Activated CD8-positive, alpha-beta T cell treated with anti-CD3 and anti-CD28 coated beads, Interleukin-2, amount 10 ng/mL, durations not matched to agents 7 days and 5 days (primary cell): ENCODE data around the gene RNF149. TPM values are rescaled to one million over a fixed set of nuclear protein-coding genes. Genes with fewer than 3 reads are reported as not detected.

Experiments used
- ATAC-seq: fragments of 150-1000 bp; cut with Tn5 transposase; one replicate; pipeline ENCODE4 v1.10.0; 2021; ENCODE audit warnings: moderate library complexity
- CTCF ChIA-PET: fragments of 350-600 bp; sonication (Branson Sonifier 250); formaldehyde crosslinking; loops from one replicate; lab custom pipeline; 2021; ENCODE audit warnings: antibody characterized with exemption; lab: Charles Lee
- POLR2A ChIA-PET: fragments of 350-600 bp; sonication (Branson Sonifier 250); formaldehyde crosslinking; loops from one replicate; lab custom pipeline; 2021; ENCODE audit warnings: antibody characterized with exemption; lab: Charles Lee
- DNase-seq: peaks from one replicate; pipeline ENCODE4 v3.0.0-alpha.2; 2020
- H3K27ac Mint-ChIP-seq: one replicate; pipeline ENCODE4 v1.8.0; 2021; ENCODE audit warnings: mild to moderate bottlenecking, mixed read lengths
- H3K27me3 Mint-ChIP-seq: one replicate; pipeline ENCODE4 v1.8.0; 2021; ENCODE audit warnings: low read depth, mixed read lengths
- H3K36me3 Mint-ChIP-seq: one replicate; pipeline ENCODE4 v1.8.0; 2021; ENCODE audit warnings: low read depth, mixed read lengths
- H3K4me1 Mint-ChIP-seq: one replicate; pipeline ENCODE4 v1.8.0; 2021; ENCODE audit warnings: low read depth, mixed read lengths
- H3K4me3 Mint-ChIP-seq: one replicate; pipeline ENCODE4 v1.8.0; 2021; ENCODE audit warnings: mild to moderate bottlenecking, mixed read lengths
- H3K9me3 Mint-ChIP-seq: one replicate; pipeline ENCODE4 v1.8.0; 2022; ENCODE audit warnings: mixed read lengths; ENCODE audit not compliant: insufficient read depth
- total RNA-seq, 2 experiments: library from RNA; stranded (reverse); gene quantifications; one replicate each; pipeline ENCODE4 v1.2.3, GENCODE V29; 2021

Gene RNF149
- total RNA-seq, 2 experiments from 2014 or later: 64.2 to 71.5 TPM

GRCh38 chr2:101294861-101295260, 13.6 kb downstream of the RNF149 start:
- ChIA-PET POLR2A (no interaction called here), CTCF (interaction anchor here (1.3 kb wide), 1 partner anchor 68 kb away, joined by 3 read pairs; no protein-coding TSS in a partner anchor)
- no peaks in the 10 kb centered on the region for H3K9me3 Mint-ChIP-seq
- DNase-seq: no peak
- peaks cover 37% of the 10 kb centered on the region for H3K36me3 Mint-ChIP-seq
- H3K27ac Mint-ChIP-seq: no peak overlapping the region
- H3K27me3 Mint-ChIP-seq: no peaks in the 10 kb centered on the region
- peaks cover 27% of the 10 kb centered on the region for H3K4me1 Mint-ChIP-seq
- H3K4me3 Mint-ChIP-seq: no peak overlapping the region
- no peak for ATAC-seq

- ChIA-PET POLR2A (interaction anchor here (0.6 kb wide), 1 partner anchor 35 kb away, joined by 3 read pairs; no protein-coding TSS in a partner anchor), CTCF (interaction anchor here (0.7 to 1.3 kb wide), 2 partner anchors 69 to 942 kb away, joined by 3 read pairs; no protein-coding TSS in a partner anchor)
- Mint-ChIP-seq H3K36me3 (peaks cover 37% of the 10 kb centered on the region), H3K4me1 (peaks cover 20% of the 10 kb centered on the region), H3K4me3 (no peak overlapping the region), H3K27ac (no peak overlapping the region), H3K27me3 (no peaks in the 10 kb centered on the region), H3K9me3 (no peaks in the 10 kb centered on the region)
- ATAC-seq (no peak), DNase-seq (no peak)
These were observed 15.0 kb downstream of the RNF149 start for GRCh38 chr2:101293544-101293943.

GRCh38 chr2:101291973-101292372, 16.5 kb downstream of the RNF149 start:
- Mint-ChIP-seq H3K36me3 (peaks cover 50% of the 10 kb centered on the region), H3K27ac (no peak overlapping the region), H3K27me3 (no peaks in the 10 kb centered on the region), H3K4me1 (peaks cover 12% of the 10 kb centered on the region), H3K9me3 (no peaks in the 10 kb centered on the region), H3K4me3 (no peak overlapping the region)
- POLR2A ChIA-PET: interaction anchor here (0.7 kb wide), 1 partner anchor 579 kb away, joined by 3 read pairs; no protein-coding TSS in a partner anchor
- CTCF ChIA-PET: no interaction called here
- ATAC-seq (no peak), DNase-seq (no peak)

- DNase-seq: no peak
- ChIA-PET CTCF (no interaction called here), POLR2A (no interaction called here)
- no peak for ATAC-seq
- no peak overlapping the region for H3K4me3 Mint-ChIP-seq
- peaks cover 56% of the 10 kb centered on the region for H3K36me3 Mint-ChIP-seq
- no peaks in the 10 kb centered on the region for H3K27me3 Mint-ChIP-seq
- H3K4me1 Mint-ChIP-seq: peaks cover 8% of the 10 kb centered on the region
- no peaks in the 10 kb centered on the region for H3K9me3 Mint-ChIP-seq
- no peak overlapping the region for H3K27ac Mint-ChIP-seq
These were observed 17.8 kb downstream of the RNF149 start for GRCh38 chr2:101290711-101291110.

GRCh38 chr2:101287303-101287702, 21.2 kb downstream of the RNF149 start:
- ChIA-PET CTCF (no interaction called here), POLR2A (no interaction called here)
- Mint-ChIP-seq H3K4me3 (no peak overlapping the region), H3K27me3 (no peaks in the 10 kb centered on the region), H3K9me3 (no peaks in the 10 kb centered on the region), H3K4me1 (peaks cover 6% of the 10 kb centered on the region), H3K36me3 (peaks cover 60% of the 10 kb centered on the region), H3K27ac (no peak overlapping the region)
- ATAC-seq: no peak
- no peak for DNase-seq

GRCh38 chr2:101286684-101287083, 21.8 kb downstream of the RNF149 start:
- H3K27me3 Mint-ChIP-seq: no peaks in the 10 kb centered on the region
- peaks cover 62% of the 10 kb centered on the region for H3K36me3 Mint-ChIP-seq
- DNase-seq (no peak), ATAC-seq (no peak)
- no peak overlapping the region for H3K4me3 Mint-ChIP-seq
- CTCF ChIA-PET: no interaction called here
- H3K9me3 Mint-ChIP-seq: no peaks in the 10 kb centered on the region
- POLR2A ChIA-PET: no interaction called here
- H3K27ac Mint-ChIP-seq: no peak overlapping the region
- H3K4me1 Mint-ChIP-seq: peaks cover 6% of the 10 kb centered on the region

GRCh38 chr2:101282980-101283379, 25.5 kb downstream of the RNF149 start:
- POLR2A ChIA-PET: no interaction called here
- CTCF ChIA-PET: interaction anchor here (1.0 to 1.5 kb wide), 3 partner anchors 16 to 77 kb away, joined by 3 to 4 read pairs (median 3); no protein-coding TSS in a partner anchor
- peaks cover 78% of the 10 kb centered on the region for H3K36me3 Mint-ChIP-seq

GRCh38 chr2:101281482-101281881, 27.0 kb downstream of the RNF149 start:
- POLR2A ChIA-PET: interaction anchor here (0.6 to 1.2 kb wide), 3 partner anchors 9 to 29 kb away, joined by 3 to 4 read pairs (median 4); no protein-coding TSS in a partner anchor
- DNase-seq (no peak), ATAC-seq (no peak)
- no peaks in the 10 kb centered on the region for H3K27me3 Mint-ChIP-seq
- CTCF ChIA-PET: interaction anchor here (0.9 to 1.9 kb wide), 4 partner anchors 28 to 444 kb away, joined by 3 to 4 read pairs (median 3); partner anchors contain the start of gene CNOT11
- H3K27ac Mint-ChIP-seq: no peak overlapping the region
- H3K9me3 Mint-ChIP-seq: no peaks in the 10 kb centered on the region
- peaks cover 73% of the 10 kb centered on the region for H3K36me3 Mint-ChIP-seq
- H3K4me1 Mint-ChIP-seq: peaks cover 8% of the 10 kb centered on the region
- no peak overlapping the region for H3K4me3 Mint-ChIP-seq

More at GRCh38 chr2:101282980-101283379, 25.5 kb downstream of the RNF149 start:
- Mint-ChIP-seq H3K27ac (peak overlapping the region; percentile 13), H3K9me3 (no peaks in the 10 kb centered on the region), H3K4me1 (peaks cover 6% of the 10 kb centered on the region), H3K27me3 (no peaks in the 10 kb centered on the region), H3K4me3 (no peak overlapping the region)
- DNase-seq (no peak), ATAC-seq (no peak)

- ATAC-seq: no peak
- Mint-ChIP-seq H3K27ac (no peak overlapping the region), H3K4me3 (no peak overlapping the region), H3K36me3 (peaks cover 67% of the 10 kb centered on the region), H3K4me1 (peaks cover 12% of the 10 kb centered on the region), H3K9me3 (no peaks in the 10 kb centered on the region), H3K27me3 (no peaks in the 10 kb centered on the region)
- no peak for DNase-seq
- ChIA-PET POLR2A (no interaction called here), CTCF (no interaction called here)
These were observed 29.6 kb downstream of the RNF149 start for GRCh38 chr2:101278925-101279324.

GRCh38 chr2:101277111-101277510, 31.4 kb downstream of the RNF149 start:
- no peak overlapping the region for H3K27ac Mint-ChIP-seq
- no peaks in the 10 kb centered on the region for H3K27me3 Mint-ChIP-seq
- H3K4me1 Mint-ChIP-seq: peaks cover 29% of the 10 kb centered on the region
- CTCF ChIA-PET: no interaction called here
- ATAC-seq (no peak), DNase-seq (no peak)
- H3K9me3 Mint-ChIP-seq: no peaks in the 10 kb centered on the region
- peaks cover 68% of the 10 kb centered on the region for H3K36me3 Mint-ChIP-seq
- H3K4me3 Mint-ChIP-seq: no peak overlapping the region
- POLR2A ChIA-PET: interaction anchor here (1.1 kb wide), 1 partner anchor 9 kb away, joined by 6 read pairs; no protein-coding TSS in a partner anchor

- Mint-ChIP-seq H3K4me1 (peaks cover 48% of the 10 kb centered on the region), H3K27ac (peak overlapping the region; percentile 6), H3K9me3 (no peaks in the 10 kb centered on the region), H3K36me3 (peaks cover 71% of the 10 kb centered on the region), H3K4me3 (no peak overlapping the region), H3K27me3 (no peaks in the 10 kb centered on the region)
- DNase-seq: no peak
- ATAC-seq: no peak
- ChIA-PET CTCF (interaction anchor here (0.8 to 0.9 kb wide), 2 partner anchors 26 to 68 kb away, joined by 3 read pairs; no protein-coding TSS in a partner anchor), POLR2A (no interaction called here)
These were observed 34.4 kb downstream of the RNF149 start for GRCh38 chr2:101274142-101274541.

GRCh38 chr2:101273056-101273455, 35.4 kb downstream of the RNF149 start:
- DNase-seq: no peak
- peak overlapping the region; percentile 15 for H3K4me3 Mint-ChIP-seq
- ChIA-PET POLR2A (no interaction called here), CTCF (no interaction called here)
- peaks cover 73% of the 10 kb centered on the region for H3K36me3 Mint-ChIP-seq
- no peaks in the 10 kb centered on the region for H3K27me3 Mint-ChIP-seq
- peak overlapping the region; percentile 83 for H3K27ac Mint-ChIP-seq
- peaks cover 50% of the 10 kb centered on the region for H3K4me1 Mint-ChIP-seq
- no peaks in the 10 kb centered on the region for H3K9me3 Mint-ChIP-seq
- no peak for ATAC-seq
